HG03095 (cell line): ENCODE data around the gene ARL8B.

ENCODE experiments used
- ATAC-seq: cut with Tn5 transposase; IDR thresholded peaks from one replicate; pipeline ENCODE4 v1.9.1; 2021; ENCODE audit warnings: moderate library complexity; ENCODE audit not compliant: unreplicated experiment

ARL8B gene

DNA sequence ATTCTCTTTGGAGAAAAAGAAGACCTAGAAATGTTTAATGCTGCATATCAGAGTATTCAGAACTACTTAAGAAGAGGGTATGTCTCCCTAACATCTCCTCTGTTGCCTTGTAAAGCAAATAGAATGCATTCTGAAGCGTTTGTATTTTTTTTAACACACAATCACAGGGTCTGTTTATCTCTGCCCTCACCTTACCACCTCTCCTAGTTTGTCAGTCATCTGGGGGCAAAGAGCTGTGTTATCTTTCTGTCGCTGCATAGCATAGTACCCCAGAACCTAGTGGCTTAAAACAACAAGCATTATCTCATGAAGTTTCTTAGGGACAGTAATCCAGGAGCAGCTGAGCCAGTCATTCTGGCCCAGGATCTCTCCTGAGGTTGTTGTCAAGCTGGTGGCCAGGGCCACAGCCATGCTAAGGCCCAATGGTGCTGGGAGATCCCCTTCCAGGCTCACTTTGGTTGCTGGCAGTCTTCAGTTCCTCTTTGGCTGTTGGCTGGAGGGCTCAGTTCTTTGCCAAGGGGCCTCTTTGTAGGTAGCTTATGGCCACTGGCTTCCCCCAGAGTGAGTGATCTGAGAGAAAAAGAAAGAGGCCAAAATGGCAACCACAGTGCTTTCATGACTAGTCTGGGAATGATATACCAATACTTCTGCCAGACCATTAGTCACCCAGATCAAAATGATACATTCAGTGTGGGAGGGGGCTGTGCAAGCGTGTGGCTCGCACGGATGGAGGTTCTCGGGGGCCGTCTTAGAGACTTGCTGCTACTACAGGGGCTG lies 83.3 kb downstream of the ARL8B start:
- peak; percentile 98 for ATAC-seq

DNA sequence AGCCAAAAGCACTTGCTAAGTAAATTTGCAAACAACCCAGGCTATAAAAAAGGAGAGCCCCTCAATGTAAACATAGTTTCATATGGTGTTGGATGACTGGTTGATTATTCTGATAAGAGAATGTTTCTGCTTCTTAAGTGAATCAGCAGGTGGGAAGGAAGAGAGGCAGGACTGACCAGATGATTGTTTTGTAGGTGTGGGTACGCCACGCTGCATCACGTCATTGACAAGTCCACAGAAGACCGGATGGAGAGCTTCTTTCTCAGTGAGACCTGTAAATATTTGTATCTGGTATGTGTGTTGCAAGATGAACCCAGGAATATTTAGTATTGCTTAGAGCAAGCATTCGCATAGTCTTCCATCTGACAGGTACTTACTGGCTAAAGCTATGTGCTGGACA lies 88.8 kb downstream of the ARL8B start:
- ATAC-seq = no peak

DNA sequence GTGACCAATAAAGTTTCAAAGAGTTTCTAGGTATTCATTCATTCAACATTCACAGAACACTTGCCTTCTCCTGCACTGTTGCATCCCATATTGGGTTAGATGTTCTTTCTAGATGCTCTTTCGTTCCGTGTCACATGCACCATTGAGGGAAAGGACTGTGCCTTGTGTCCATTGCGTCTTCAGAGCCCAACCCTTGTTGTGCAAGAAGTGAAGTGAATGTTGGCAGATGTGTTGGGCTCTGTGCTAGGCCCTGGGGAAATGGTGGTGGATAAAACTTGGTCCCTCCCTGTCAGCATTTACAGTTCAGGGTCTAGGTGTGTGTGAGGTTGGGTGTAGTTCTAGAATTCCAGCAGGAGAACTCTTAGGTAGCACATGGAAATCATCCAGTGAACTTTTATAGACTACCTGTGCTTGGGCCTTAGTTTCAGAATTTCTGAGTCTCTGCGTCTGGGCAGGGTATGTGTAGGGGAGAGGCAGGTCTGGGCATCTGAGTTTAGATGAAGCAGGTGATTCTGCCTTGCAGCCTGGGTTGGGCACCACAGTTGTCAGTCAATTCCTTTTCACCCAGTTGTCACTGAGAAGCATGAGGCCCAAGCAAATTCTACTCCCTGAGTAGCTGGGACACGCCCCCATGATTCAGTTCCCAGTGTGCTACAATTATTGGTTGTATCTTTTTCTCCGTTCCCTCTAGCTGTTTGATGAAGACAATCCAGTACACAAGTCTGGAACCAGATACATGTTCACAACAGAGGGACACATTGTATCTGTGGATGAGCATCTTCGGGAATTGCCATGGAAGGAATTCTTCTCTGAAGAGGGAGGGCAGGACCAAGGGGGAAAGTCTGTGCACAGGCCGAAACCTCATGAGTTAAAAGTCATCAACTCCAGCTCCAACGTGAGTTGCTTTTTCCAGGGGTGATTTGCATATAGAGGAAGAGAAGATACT lies 90.8 kb downstream of the ARL8B start:
- ATAC-seq = no peak

DNA sequence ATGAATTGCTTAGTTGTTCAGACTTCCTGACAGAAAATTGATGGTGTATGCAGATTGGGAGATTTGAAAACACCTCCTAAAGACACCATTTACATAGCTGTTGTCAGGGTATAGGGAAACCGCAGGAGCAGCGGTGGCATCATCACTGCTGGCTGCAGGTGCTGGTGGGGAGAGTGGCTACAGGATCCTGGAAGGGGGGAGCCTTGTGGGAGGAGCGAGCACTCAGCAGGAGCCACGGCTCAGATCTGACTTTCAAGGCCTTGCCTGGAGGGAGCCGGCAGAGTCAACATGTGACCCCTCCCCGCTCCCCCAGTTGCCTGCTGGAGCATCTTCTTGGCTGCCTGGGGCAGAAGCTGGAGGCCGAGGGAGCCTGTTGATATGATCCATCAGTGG lies 91.5 kb downstream of the ARL8B start:
- ATAC-seq = no peak

DNA sequence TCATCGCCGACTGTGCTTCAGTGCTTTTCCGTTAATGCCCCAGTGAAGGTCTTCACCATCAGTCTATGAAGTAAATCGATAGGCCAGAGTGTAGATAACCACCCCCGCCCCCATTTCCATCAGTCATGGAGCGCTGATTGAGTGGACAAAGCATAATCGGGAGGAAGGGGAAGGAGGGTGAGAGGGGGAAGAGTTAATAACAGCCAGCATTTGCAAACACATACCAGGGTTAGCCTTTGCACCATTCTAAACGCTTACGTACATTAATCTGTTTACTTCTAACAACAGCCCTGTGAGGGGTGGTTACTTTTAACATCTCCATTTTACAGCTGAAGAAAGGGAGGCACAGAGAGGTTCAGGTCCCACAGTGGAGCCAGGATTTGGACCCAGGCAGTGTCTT lies 92.3 kb downstream of the ARL8B start:
- no peak for ATAC-seq

DNA sequence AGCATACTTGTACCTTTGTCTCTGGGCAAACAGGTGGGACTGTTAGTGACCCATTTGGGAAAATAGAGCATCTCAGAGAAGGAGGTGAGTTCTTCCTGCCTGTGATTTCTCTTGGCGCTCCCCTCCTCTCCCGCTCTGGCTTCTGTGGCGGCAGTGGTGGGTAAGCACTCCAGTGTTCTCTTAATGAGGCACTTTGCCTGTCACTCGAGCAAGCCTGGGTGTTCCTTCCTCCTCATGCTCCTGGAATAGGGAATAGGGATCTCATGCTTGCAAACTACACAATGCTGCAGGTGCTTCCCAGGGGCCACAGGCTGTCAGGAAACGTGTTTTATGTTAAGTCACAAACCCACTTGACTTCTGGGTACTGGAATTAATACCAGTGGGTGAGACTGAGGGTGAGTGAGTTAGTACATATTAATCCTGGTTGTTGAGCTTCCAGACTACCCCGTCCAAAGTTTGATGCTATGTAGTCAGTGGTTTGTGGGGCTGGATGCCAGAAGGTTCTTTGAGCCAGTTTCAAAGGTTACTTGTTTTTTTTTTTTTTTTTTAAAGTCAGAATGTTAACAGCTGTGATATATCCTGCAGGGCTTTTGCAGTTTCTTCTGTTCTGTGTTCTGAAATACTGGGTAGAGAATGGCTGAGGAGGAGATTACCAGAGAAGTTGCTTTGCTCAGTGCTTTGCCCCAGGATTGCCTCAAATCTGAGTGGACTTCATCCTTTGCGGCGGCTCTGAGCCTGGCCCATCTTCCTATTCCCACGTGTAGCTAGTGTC lies 95.9 kb downstream of the ARL8B start:
- ATAC-seq = no peak

DNA sequence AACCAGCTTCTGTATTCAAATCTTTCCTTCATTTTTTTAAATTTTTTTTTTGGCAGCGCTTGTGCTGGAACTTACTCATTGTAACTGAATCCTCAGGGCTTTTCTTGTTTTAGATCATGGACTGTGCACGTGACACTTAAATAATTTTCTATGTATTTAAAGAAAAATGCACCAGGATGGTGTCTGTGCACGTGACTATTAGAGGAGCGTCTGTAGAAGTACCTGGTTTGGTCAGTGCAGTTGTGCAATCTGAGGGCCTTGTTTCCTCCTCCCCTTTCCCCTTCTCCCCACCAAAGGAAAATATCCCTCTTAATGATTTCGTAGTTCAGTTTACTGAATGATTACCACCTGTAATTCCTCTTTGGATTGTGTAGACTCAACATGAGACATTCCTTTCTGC lies 96.7 kb downstream of the ARL8B start:
- ATAC-seq = no peak

DNA sequence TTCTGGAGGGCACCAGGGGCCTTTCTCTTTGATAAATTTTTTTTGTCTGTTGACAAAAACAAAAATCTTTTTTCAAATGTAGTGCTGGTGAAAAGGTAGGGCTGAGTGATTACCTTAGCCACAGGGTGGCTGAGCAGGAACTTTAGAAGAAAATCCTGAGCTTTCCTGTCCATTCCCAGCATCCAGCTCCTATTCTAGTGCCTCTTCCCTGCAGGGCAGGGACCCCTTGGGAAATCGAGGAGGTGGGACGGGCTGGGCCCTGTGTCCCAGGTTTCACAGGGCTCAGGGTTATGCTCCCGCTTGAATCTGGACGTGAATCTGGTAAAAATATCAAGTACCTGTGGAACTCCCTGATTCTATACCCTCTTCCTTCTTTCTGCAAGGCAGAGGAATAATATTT lies 97.1 kb downstream of the ARL8B start:
- ATAC-seq = no peak

DNA sequence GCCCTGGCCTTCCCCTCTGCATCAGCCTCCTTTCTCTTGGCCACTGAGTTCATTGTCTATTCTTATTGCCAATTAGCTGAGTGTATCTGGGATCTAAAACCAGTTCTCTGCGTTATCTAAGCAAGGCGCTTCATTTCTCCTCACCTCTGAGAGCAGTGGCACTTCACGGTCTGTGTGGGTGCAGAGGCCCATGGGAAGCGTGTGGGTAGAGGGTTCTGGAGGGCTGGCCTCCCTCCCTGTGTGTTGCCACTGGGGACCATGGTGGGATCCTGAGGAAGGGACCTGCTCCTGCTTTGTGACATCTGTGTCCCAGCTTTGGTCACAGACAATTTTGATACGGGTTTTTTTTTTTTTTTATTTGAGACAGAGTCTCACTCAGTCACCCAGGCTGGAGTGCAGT lies 98.1 kb downstream of the ARL8B start:
- no peak for ATAC-seq

DNA sequence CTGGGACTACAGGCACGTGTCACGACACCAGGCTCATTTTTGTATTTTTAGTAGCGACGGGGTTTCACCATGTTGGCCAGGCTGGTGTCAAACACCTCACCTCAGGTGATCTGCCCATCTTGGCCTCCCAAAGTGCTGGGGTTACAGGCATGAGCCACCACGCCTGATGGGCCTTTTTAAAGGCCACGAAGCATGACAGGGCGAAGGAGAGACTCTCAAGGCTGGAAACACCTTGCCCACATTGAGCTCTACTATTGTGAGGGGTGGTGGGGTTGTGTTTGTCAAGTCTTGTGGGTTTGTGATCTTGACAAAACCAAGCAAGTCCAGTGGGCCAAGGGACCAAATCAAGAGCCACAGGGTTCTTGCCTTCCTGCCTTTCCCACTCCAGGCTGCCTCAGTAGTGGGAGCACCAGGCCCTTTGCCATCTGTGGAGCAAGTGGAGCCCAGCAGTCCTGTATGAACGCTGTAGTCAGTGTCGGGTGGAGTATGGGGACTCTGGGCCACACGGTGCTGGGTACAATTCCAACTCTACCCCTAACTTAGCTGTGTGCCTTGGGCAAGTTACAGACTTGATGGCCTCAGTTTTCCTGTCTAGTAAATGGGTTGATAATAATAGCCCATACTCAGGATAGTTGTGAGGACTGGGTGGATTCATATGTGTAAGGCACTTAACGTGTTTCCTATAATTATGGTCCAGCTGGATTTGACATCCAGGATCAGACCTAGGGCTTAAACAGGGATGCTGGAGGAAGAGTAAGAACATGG lies 98.8 kb downstream of the ARL8B start:
- ATAC-seq = no peak

DNA sequence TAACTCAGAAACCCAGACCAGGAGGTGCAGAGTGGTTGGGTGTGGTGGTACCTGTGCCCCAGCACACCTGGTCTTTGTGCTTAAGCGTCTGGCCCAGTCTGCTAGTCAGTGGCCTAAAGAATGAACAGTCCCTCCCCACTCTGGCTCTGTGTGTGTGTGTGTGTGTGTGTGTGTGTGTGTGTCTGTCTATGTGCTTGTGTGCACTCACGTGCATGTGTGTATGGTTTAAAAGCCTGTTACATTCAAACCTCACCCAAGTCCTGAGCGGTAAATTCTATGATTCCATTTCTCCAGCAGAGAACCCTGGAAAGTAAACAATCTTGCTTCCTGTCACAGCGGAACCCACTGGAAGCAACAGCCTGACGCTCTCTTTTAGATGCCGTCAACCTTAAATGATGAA lies 99.6 kb downstream of the ARL8B start:
- no peak for ATAC-seq

DNA sequence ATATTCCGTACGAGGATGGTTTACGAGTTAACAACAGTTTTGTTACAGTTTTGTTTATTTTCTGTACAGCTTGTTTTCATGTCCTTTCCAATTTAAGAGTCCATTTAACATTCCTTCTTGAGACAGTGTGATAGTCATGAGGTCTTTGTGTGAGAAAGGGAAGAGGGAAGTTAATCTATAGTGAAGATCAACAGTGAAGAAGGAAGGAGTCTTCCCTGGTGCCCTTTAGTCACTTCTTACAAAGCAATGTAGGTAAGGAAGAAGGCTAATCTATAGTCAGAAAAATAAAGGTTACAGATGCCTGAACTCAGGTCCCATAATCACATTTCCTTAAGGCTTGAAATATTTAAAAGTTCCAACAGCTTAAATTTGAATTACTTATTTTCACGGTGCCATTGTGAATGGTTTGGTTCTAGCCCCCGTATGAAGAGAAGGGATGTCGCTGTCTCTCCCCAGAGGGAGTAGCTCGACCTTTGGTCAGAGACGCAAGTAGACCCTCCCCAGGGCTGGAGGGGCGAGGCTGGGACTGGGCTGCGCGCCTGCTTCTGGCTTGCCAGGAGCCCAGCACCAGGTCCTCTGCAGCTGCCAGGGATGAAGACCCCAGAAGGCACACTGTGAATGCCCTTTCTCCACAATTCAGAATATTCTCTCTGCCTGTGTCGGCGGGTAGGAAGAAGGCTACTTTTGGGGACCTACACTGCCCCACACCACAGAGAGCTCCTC lies 100.4 kb downstream of the ARL8B start:
- no peak for ATAC-seq

DNA sequence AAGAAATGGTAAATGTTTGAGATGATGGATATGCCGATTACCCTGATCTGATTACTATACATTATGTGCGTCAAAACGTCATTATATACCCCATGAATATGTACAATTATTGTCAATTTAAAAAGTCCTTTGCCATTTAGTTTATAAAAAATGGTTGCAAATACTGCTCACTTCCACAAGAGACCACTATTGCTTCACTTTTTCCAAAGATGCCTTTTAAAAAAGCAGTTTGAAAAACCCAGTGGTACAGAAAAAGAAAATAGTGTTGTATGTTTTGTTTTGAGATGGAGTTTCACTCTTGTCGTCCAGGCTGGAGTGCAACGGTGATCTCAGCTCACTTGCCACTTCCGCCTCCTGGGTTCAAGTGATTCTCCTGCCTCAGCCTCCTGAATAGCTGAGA lies 104.7 kb downstream of the ARL8B start:
- ATAC-seq = peak; percentile 48

DNA sequence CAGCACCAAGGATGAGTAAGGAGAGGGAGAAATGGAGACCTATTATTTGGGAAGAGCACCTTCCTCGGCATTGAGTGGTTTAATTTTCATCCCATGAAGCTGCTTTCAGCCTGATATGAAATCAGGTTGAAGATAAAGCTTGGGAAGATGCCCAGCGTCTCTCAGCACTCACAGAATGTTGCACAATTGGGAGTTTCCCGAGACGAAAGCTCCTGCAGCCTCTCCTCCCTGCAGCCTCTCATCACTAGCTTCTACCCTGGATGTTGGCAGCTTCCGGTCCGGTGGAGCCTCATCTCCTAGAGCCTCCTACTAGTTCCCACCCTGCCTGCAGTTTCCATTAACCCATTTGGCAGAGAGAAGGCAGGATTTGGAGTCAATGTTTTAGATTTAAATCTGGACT lies 105.7 kb downstream of the ARL8B start:
- no peak for ATAC-seq

DNA sequence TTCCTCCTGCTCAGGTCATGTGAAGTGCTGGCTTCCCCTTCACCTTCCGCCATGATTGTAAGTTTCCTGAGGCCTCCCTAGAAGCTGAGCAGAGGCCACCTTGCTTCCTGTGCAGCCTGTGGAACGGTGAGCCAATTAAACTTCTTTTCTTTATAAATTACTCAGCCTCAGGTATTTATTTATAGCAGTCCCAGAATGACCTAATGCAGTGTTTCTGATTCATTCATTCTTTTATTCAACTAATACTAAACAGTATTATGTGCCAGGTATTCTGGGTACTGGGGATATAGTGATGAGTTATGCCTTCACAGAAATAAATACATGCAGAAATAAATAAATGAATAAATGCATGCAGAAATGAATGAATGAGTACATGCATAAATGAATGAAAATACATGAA lies 107.3 kb downstream of the ARL8B start:
- ATAC-seq = no peak
